ENCODE measurements around the gene ZNF385D.

The ZNF385D gene

GRCh38 chr3:21449738-21450137 lies 301.3 kb downstream of the ZNF385D start:
- no peak overlapping the region for H2AFZ ChIP-seq (ENCODE audit: low read length, unreplicated experiment)
- no peaks in the 10 kb centered on the region for H3K79me2 ChIP-seq (ENCODE audit: control insufficient read depth, insufficient read depth, low read length, unreplicated experiment)
- H3K4me1 ChIP-seq (ENCODE audit: control insufficient read depth, insufficient read depth, low read length, unreplicated experiment), result peaks cover 9% of the 10 kb centered on the region
- no peaks in the 10 kb centered on the region for H3K27me3 ChIP-seq (ENCODE audit: insufficient read depth, low read length)
- no peak overlapping the region for H3K4me3 ChIP-seq (ENCODE audit: low read depth, low read length)
- H3K27ac ChIP-seq (ENCODE audit: low read depth, low read length), result no peak overlapping the region
- no peaks in the 10 kb centered on the region for H3K36me3 ChIP-seq (ENCODE audit: insufficient read depth, low read length)

- no peak overlapping the region for H3K27ac ChIP-seq (ENCODE audit: low read depth, low read length)
Measured at GRCh38 chr3:21447476-21448151, 303.4 kb downstream of the ZNF385D start.

GRCh38 chr3:21446945-21447475 lies 304.0 kb downstream of the ZNF385D start:
- Histone ChIP-seq H3K4me1 (ENCODE audit: control insufficient read depth, insufficient read depth, low read length, unreplicated experiment) (peaks cover 9% of the 10 kb centered on the region), H3K27me3 (ENCODE audit: insufficient read depth, low read length) (no peaks in the 10 kb centered on the region), H3K27ac (ENCODE audit: low read depth, low read length) (no peak overlapping the region), H3K79me2 (ENCODE audit: control insufficient read depth, insufficient read depth, low read length, unreplicated experiment) (no peaks in the 10 kb centered on the region), H3K36me3 (ENCODE audit: insufficient read depth, low read length) (no peaks in the 10 kb centered on the region), H2AFZ (ENCODE audit: low read length, unreplicated experiment) (no peak overlapping the region), H3K4me3 (ENCODE audit: low read depth, low read length) (peak overlapping the region; percentile 50)

More at GRCh38 chr3:21447476-21448151, 303.4 kb downstream of the ZNF385D start:
- peaks cover 9% of the 10 kb centered on the region for H3K4me1 ChIP-seq (ENCODE audit: control insufficient read depth, insufficient read depth, low read length, unreplicated experiment)
- H3K4me3 ChIP-seq (ENCODE audit: low read depth, low read length), result peak overlapping the region; percentile 50
- H3K79me2 ChIP-seq (ENCODE audit: control insufficient read depth, insufficient read depth, low read length, unreplicated experiment), result no peaks in the 10 kb centered on the region
- no peaks in the 10 kb centered on the region for H3K27me3 ChIP-seq (ENCODE audit: insufficient read depth, low read length)
- H3K36me3 ChIP-seq (ENCODE audit: insufficient read depth, low read length), result no peaks in the 10 kb centered on the region
- peak overlapping the region; percentile 29 for H2AFZ ChIP-seq (ENCODE audit: low read length, unreplicated experiment)

GRCh38 chr3:21446027-21446426 lies 305.0 kb downstream of the ZNF385D start:
- Histone ChIP-seq H3K79me2 (ENCODE audit: control insufficient read depth, insufficient read depth, low read length, unreplicated experiment) (no peaks in the 10 kb centered on the region), H3K27me3 (ENCODE audit: insufficient read depth, low read length) (no peaks in the 10 kb centered on the region), H3K36me3 (ENCODE audit: insufficient read depth, low read length) (no peaks in the 10 kb centered on the region), H3K4me3 (ENCODE audit: low read depth, low read length) (no peak overlapping the region), H3K4me1 (ENCODE audit: control insufficient read depth, insufficient read depth, low read length, unreplicated experiment) (peaks cover 9% of the 10 kb centered on the region), H2AFZ (ENCODE audit: low read length, unreplicated experiment) (no peak overlapping the region), H3K27ac (ENCODE audit: low read depth, low read length) (no peak overlapping the region)

- Histone ChIP-seq H2AFZ (ENCODE audit: low read length, unreplicated experiment) (no peak overlapping the region), H3K4me1 (ENCODE audit: control insufficient read depth, insufficient read depth, low read length, unreplicated experiment) (no peaks in the 10 kb centered on the region), H3K4me3 (ENCODE audit: low read depth, low read length) (no peak overlapping the region), H3K27ac (ENCODE audit: low read depth, low read length) (no peak overlapping the region), H3K79me2 (ENCODE audit: control insufficient read depth, insufficient read depth, low read length, unreplicated experiment) (no peaks in the 10 kb centered on the region), H3K36me3 (ENCODE audit: insufficient read depth, low read length) (no peaks in the 10 kb centered on the region), H3K27me3 (ENCODE audit: insufficient read depth, low read length) (peaks cover 12% of the 10 kb centered on the region; the same call in 1 of the 2 replicates)
Measured at GRCh38 chr3:21441821-21442220, 309.2 kb downstream of the ZNF385D start.

GRCh38 chr3:21436835-21437234 lies 314.2 kb downstream of the ZNF385D start:
- H3K79me2 ChIP-seq (ENCODE audit: control insufficient read depth, insufficient read depth, low read length, unreplicated experiment), result no peaks in the 10 kb centered on the region
- no peak overlapping the region for H3K27ac ChIP-seq (ENCODE audit: low read depth, low read length)
- H3K27me3 ChIP-seq (ENCODE audit: insufficient read depth, low read length), result peaks cover 12% of the 10 kb centered on the region; the same call in 1 of the 2 replicates
- H3K4me3 ChIP-seq (ENCODE audit: low read depth, low read length), result no peak overlapping the region
- no peaks in the 10 kb centered on the region for H3K36me3 ChIP-seq (ENCODE audit: insufficient read depth, low read length)
- no peak overlapping the region for H2AFZ ChIP-seq (ENCODE audit: low read length, unreplicated experiment)
- H3K4me1 ChIP-seq (ENCODE audit: control insufficient read depth, insufficient read depth, low read length, unreplicated experiment), result peaks cover 11% of the 10 kb centered on the region

- Histone ChIP-seq H3K27ac (ENCODE audit: low read depth, low read length) (no peak overlapping the region), H3K79me2 (ENCODE audit: control insufficient read depth, insufficient read depth, low read length, unreplicated experiment) (no peaks in the 10 kb centered on the region), H3K4me1 (ENCODE audit: control insufficient read depth, insufficient read depth, low read length, unreplicated experiment) (peaks cover 11% of the 10 kb centered on the region)
Measured at GRCh38 chr3:21435871-21436270, 315.1 kb downstream of the ZNF385D start.

GRCh38 chr3:21434310-21434709 lies 316.7 kb downstream of the ZNF385D start:
- Histone ChIP-seq H3K4me3 (ENCODE audit: low read depth, low read length) (no peak overlapping the region), H3K4me1 (ENCODE audit: control insufficient read depth, insufficient read depth, low read length, unreplicated experiment) (peaks cover 11% of the 10 kb centered on the region), H3K36me3 (ENCODE audit: insufficient read depth, low read length) (no peaks in the 10 kb centered on the region), H3K27me3 (ENCODE audit: insufficient read depth, low read length) (peaks cover 8% of the 10 kb centered on the region; the same call in 1 of the 2 replicates), H3K79me2 (ENCODE audit: control insufficient read depth, insufficient read depth, low read length, unreplicated experiment) (no peaks in the 10 kb centered on the region), H2AFZ (ENCODE audit: low read length, unreplicated experiment) (no peak overlapping the region), H3K27ac (ENCODE audit: low read depth, low read length) (no peak overlapping the region)

More at GRCh38 chr3:21435871-21436270, 315.1 kb downstream of the ZNF385D start:
- Histone ChIP-seq H3K4me3 (ENCODE audit: low read depth, low read length) (no peak overlapping the region), H3K27me3 (ENCODE audit: insufficient read depth, low read length) (peaks cover 12% of the 10 kb centered on the region; the same call in 1 of the 2 replicates), H3K36me3 (ENCODE audit: insufficient read depth, low read length) (no peaks in the 10 kb centered on the region), H2AFZ (ENCODE audit: low read length, unreplicated experiment) (no peak overlapping the region)

- H3K27ac ChIP-seq (ENCODE audit: low read depth, low read length), result no peak overlapping the region
- no peaks in the 10 kb centered on the region for H3K79me2 ChIP-seq (ENCODE audit: control insufficient read depth, insufficient read depth, low read length, unreplicated experiment)
- H3K4me3 ChIP-seq (ENCODE audit: low read depth, low read length), result no peak overlapping the region
- no peaks in the 10 kb centered on the region for H3K36me3 ChIP-seq (ENCODE audit: insufficient read depth, low read length)
- H2AFZ ChIP-seq (ENCODE audit: low read length, unreplicated experiment), result no peak overlapping the region
- H3K27me3 ChIP-seq (ENCODE audit: insufficient read depth, low read length), result peaks cover 8% of the 10 kb centered on the region; the same call in 1 of the 2 replicates
- H3K4me1 ChIP-seq (ENCODE audit: control insufficient read depth, insufficient read depth, low read length, unreplicated experiment), result peaks cover 11% of the 10 kb centered on the region
Measured at GRCh38 chr3:21433751-21434150, 317.3 kb downstream of the ZNF385D start.

- Histone ChIP-seq H3K36me3 (ENCODE audit: insufficient read depth, low read length) (no peaks in the 10 kb centered on the region), H3K4me1 (ENCODE audit: control insufficient read depth, insufficient read depth, low read length, unreplicated experiment) (no peaks in the 10 kb centered on the region), H2AFZ (ENCODE audit: low read length, unreplicated experiment) (no peak overlapping the region), H3K27me3 (ENCODE audit: insufficient read depth, low read length) (no peaks in the 10 kb centered on the region), H3K27ac (ENCODE audit: low read depth, low read length) (no peak overlapping the region), H3K4me3 (ENCODE audit: low read depth, low read length) (no peak overlapping the region), H3K79me2 (ENCODE audit: control insufficient read depth, insufficient read depth, low read length, unreplicated experiment) (no peaks in the 10 kb centered on the region)
Measured at GRCh38 chr3:21426920-21427319, 324.1 kb downstream of the ZNF385D start.

- Histone ChIP-seq H3K27me3 (ENCODE audit: insufficient read depth, low read length) (no peaks in the 10 kb centered on the region), H3K4me1 (ENCODE audit: control insufficient read depth, insufficient read depth, low read length, unreplicated experiment) (no peaks in the 10 kb centered on the region), H3K79me2 (ENCODE audit: control insufficient read depth, insufficient read depth, low read length, unreplicated experiment) (no peaks in the 10 kb centered on the region), H3K27ac (ENCODE audit: low read depth, low read length) (no peak overlapping the region), H2AFZ (ENCODE audit: low read length, unreplicated experiment) (no peak overlapping the region), H3K4me3 (ENCODE audit: low read depth, low read length) (no peak overlapping the region), H3K36me3 (ENCODE audit: insufficient read depth, low read length) (no peaks in the 10 kb centered on the region)
Measured at GRCh38 chr3:21425715-21426114, 325.3 kb downstream of the ZNF385D start.

Data from ACC112 (cell line).